ENCODE results near the gene MBOAT1.
"Not testable (repeated sequence)": the region's sequence is repeated elsewhere in the genome, so short reads cannot be mapped to it uniquely, and the experiment has no call there.

MBOAT1 gene, protein sequence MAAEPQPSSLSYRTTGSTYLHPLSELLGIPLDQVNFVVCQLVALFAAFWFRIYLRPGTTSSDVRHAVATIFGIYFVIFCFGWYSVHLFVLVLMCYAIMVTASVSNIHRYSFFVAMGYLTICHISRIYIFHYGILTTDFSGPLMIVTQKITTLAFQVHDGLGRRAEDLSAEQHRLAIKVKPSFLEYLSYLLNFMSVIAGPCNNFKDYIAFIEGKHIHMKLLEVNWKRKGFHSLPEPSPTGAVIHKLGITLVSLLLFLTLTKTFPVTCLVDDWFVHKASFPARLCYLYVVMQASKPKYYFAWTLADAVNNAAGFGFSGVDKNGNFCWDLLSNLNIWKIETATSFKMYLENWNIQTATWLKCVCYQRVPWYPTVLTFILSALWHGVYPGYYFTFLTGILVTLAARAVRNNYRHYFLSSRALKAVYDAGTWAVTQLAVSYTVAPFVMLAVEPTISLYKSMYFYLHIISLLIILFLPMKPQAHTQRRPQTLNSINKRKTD

DNA sequence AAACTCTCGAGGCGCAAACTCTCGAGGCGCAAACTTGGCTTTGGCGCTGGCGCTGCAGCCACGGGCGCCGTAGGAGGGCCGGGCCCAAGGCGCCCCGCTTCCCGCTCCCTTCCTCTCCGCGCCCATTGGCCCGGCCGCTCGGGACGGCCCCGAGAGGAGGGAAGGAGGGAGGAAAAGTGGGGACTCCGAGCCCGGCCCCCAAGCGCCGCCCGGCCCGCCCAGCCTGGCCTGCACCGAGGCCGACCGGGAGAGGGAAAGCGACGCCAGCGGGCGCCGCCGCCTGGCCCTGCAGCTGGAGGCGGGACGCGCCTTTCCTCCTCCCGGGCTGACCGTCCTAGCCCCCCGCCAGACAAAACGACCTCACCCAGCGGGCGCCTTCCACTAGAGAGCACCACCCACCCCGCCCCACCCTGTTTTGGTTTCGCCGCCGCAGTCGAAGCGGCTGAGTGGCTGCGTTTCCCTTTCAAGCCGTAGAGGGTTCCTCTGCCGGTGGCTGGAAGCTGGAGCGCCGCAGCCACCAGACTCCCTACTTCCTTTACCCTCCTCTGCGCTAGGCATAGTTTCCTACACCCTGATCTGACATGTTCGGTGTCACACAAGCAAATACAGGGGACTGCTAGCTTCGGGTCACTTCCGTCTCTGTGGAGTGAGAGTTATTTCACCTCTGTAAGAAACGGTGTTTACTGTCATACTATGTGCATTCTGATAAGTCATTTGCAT, at the start of gene MBOAT1:
Gene MBOAT1, minus strand, starts transcription at position 78 of the 720 bp plus-strand sequence. CDS start 235 bp downstream, outside the sequence.
- peak; percentile 86 to 98 for DNase-seq

DNA sequence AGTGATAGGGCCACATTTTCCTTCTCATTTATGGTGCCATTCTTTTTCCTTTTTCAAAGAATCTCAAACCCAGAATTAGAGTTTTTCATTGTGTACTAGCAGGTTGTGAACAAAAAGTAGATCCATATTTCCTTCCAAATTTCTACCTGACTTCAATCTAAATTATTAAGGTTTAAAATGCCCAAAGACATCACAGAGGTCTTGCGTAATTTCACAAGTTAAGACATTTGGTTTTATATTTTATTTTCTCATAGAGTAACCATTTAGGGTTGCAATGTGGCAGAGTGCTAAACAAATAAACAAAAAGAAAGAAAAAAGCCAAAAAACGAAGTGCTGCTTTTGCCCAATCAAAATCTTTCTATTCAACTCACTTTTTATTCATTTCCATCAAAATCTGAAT, 49.4 kb upstream of the MBOAT1 start:
- no peak for DNase-seq

DNA sequence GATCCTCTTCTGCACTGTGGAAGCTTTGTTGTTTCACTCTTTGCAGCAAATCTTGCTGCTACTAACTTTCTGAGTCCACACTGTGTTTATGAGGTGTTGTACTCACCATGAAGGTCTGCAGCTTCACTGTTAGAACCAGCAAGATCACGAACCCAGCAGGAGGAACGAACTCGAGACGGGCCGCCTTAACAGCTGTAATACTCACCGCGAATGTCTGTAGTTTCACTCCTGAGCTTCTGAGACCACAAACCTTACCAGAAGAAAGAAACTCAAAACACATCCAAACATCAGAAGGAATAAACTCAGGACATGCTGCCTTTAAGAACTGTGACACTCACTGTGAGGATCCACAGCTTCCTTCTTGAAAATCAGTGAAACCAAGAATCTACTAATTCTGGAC, 48.1 kb upstream of the MBOAT1 start:
- no peak for DNase-seq

DNA sequence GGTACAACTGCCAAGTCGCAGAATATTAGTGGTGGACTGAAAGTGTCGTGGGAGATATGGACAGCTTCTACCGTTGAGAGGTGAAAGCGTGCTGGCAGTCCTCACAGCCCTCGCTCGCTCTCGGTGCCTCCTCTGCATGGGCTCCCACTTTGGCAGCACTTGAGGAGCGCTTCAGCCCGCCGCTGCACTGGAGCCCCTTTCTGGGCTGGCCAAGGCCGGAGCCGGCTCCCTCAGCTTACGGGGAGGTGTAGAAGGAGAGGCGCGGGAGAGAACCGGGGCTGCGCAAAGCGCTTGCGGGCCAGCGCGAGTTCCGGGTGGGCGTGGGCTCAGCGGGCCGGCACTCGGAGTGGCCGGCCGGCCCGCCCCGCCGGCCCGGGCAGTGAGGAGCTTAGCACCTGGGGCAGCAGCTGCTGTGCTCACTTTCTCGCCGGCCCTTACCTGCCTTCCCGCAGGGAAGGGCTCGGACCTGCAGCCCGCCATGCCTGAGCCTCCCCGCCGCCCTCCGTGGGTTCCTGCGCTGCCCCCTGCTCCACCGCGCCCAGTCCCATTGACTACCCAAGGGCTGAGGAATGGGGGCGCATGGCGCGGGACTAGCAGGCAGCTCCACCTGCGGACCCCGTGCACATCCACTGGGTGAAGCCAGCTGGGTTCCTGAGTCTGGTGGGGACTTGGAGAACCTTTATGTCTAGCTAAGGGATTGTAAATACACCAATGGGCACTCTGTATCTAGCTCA, 47.2 kb upstream of the MBOAT1 start:
- no peak for DNase-seq

DNA sequence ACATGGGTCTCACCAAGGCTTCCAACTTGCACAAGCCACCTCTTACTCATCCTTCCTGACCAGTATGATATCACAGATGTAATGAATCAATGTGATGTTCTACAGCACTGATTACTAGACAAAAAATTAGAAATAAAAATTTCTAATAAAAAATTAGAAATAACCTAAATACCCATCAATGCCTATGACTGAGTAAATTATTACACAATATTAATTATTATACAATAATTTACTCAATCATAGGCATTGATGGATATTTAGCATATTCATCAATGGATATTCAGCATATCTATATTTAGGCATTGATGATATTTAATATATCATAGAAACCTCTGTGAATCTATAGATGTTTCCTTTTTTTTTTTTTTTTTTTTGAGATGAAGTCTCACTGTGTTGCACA, 43.2 kb upstream of the MBOAT1 start:
- no peak for DNase-seq

DNA sequence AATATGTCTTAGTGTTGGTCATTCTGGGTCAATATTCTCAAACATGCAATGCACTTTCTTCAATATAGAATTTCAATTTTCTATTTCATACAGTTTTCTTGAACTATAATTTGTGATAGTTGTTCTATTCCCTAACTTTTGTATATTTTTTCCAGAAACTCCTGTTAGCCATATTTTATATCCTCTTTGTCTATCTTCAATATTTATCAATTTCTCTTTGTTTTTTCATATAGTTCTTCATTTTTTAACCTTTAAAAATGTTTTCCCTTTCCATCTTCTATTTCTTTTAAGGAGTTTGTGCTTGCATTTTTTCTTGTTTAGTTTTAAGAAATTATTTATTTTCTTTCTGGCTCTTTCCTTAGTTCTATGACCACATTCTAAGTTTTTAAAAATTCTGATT, 42.0 kb upstream of the MBOAT1 start:
- no peak for DNase-seq

DNA sequence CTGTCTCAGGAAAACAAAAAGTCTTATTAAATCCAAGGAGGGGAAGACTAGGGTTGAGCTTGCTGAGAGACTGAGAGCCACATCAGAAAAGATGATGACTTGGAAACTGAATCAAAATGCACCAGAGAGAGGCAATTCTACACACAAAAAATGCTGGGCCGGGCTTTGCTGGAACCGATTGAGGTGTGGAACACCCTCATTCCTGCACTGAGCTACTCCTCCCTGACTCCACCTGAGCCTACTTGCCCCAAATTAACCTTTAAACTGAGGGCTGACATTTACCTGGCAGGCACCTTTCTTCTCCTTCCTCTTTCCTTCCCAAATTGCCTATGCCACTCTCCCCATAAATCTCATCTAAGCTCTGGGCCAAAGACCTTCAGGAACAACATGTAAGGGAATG, 40.8 kb upstream of the MBOAT1 start:
- no peak for DNase-seq

DNA sequence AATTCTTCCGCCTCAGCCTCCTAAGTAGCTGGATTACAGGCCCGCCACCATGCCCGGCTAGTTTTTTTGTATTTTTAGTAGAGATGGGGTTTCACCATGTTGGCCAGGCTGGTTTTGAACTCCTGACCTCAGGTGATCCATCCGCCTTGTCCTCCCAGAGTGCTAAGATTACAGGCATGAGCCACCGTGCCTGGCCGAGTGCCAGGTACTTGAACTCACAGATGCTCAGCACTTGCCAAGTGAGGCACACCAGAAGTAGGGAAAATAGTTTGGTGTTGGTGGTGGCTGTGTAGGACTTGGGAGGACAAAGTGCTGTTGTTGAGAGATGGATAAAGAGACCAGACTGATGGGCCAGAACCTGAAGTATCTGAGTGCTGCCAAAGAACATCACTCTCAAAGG, 40.0 kb upstream of the MBOAT1 start:
- no peak for DNase-seq

DNA sequence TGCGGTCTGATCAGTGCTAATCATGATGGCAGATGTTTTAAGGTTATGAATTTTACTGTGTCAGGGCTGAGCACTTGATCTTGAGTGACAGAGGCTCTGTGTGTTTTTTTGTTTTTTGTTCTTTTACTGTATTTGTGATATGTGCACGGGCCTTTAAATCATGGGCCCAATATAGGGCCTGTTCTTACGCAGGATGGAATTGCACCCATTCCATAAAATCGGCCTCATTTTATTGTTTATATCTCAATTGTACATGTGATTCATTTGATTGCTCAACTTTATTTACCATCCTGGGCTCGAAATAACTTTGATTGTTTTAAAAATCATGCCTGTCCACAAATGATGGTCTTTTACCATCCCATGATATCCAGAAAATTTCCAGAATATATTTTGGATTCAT, 39.3 kb upstream of the MBOAT1 start:
- DNase-seq: no peak

DNA sequence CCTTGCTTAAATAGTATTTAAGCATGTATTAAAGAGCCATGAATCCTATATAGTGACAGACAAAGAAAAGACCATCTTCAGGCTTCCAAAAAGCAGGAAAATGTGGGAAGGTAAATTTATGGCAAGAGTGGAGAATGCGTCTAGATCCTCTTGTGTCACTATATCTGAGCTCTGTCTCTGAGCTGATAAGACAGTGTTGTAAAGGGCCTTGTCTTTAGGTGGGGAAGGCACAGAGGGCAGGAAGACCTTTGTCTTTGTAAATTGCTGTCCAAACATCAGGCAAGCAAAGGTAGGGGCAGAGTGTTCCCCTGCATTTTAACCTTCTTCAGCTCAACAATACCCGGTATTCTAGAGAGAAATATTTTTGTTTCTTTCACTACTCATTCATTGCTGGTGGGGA, 33.9 kb upstream of the MBOAT1 start:
- no peak for DNase-seq

DNA sequence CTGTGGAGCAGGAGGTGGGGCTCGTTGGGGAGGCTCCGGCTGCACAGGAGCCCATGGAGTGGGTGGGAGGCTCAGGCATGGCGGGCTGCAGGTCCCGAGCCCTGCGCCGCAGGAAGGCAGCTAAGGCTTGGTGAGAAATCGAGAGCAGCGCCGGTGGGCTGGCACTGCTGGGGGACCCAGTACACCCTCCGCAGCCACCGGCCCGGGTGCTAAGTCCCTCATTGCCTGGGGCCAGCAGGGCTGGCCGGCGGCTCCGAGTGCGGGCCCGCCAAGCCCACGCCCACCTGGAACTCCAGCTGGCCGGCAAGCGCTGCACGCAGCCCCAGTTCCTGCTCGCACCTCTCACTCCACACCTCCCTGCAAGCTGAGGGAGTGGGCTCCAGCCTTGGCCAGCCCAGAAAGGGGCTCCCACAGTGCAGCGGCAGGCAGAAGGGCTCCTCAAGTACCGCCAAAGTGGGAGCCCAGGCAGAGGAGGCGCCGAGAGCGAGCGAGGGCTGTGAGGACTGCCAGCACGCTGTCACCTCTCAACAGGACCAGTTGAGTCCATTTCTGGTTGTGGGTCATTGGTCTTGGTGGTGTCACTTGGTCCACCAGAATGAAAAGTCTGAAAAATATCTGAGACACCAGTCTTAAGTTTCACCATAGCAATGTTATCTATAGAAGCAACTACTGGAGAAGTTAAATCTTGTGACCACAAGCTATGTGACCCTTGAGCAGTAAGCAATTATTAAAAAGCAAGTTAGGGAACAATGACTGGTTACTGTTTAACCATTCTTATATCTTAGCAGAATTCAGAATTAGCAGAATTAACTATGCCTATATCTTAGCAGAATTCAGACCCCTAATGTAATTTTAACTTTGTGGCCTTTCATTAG, 32.8 kb upstream of the MBOAT1 start:
- not testable (repeated sequence) for DNase-seq

DNA sequence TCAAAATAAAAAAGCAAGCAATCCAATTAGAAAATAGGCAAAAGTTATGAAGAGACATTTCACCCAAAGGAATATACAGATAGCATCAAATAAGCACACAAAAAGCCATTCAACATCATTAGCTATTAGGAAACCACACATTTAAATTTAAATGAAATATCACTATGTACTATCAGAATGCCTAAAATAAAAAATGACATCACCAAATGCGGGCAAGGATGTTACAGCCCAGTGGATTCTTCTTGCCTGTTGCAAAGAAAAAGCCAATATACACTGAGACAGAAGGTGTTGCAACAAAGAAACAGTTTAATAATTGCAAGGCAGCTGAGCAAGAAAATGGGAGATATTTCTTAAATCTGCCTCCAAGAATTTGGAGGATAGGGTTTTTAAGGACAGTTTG, 31.0 kb upstream of the MBOAT1 start:
- DNase-seq: no peak

DNA sequence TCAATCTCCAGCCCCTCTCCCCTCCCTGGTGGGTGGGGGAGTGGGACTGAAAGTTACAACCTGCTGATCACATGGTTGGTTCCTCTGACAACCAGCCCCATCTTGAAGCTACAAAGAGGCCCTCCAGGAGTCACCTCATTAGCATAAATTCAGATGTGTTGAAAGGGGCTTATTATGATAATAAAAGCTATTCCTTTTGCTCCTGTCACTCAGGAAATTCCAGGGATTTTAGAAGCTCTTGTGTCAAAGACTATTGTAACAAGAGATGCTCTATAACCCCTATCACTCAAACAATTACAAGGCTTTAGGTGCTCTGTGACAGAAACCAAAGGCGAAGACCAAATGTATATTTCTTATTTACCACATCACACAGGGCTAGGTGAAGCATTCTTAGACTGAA, 30.1 kb upstream of the MBOAT1 start:
- no peak for DNase-seq

DNA sequence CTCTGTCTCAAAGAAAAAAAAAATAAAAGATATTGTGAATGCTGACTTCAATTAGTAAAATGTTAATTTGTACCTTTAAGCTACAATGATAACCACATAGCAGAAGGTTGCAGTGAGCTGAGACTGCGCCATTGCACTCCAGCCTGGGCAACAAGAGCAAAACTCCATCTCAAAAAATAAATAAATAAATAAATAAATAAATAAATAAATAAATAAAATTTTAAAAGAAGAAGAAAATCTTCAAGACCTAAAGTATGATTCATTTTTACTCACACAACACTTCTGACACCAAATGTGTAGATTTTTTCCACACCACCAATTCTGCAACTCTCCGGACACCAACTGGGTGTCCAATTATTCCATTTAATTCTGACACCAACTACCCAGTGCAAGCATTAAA, 28.8 kb upstream of the MBOAT1 start:
- no peak for DNase-seq

DNA sequence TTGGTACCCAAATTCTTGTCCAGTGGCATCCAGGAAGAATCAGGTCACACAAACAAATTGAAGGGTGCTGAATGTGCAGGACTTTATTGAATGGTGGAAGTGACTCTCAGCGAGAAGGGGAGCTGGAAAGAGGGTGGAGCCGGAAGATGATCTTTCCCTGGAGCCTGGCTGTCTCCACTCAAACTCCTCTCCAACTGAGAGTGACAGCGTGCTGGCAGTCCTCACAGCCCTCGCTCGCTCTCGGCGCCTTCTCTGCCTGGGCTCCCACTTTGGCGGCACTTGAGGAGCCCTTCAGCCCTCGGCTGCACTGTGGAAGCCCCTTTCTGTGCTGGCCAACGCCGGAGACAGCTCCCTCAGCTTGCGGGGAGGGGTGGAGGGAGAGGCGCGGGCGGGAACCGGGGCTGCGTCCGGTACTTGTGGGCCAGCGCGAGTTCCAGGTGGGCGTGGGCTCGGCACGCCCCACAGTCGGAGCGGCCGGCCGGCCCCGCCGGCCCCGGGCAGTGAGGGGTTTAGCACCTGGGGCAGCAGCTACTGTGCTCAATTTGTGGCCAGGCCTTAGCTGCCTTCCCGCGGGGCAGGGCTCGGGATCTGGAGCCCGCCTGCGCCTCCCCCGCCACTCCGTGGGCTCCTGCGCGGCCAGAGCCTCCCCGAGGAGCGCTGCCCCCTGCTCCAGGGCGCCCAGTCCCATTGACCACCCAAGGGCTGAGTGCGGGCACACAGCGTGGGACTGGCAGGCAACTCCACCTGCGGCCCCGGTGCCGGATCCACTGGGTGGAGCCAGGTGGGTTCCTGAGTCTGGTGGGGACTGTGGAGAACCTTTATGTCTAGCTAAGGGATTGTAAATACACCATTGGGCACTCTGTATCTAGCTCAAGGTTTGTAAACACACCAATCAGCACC, 26.7 kb upstream of the MBOAT1 start:
- no peak for DNase-seq

DNA sequence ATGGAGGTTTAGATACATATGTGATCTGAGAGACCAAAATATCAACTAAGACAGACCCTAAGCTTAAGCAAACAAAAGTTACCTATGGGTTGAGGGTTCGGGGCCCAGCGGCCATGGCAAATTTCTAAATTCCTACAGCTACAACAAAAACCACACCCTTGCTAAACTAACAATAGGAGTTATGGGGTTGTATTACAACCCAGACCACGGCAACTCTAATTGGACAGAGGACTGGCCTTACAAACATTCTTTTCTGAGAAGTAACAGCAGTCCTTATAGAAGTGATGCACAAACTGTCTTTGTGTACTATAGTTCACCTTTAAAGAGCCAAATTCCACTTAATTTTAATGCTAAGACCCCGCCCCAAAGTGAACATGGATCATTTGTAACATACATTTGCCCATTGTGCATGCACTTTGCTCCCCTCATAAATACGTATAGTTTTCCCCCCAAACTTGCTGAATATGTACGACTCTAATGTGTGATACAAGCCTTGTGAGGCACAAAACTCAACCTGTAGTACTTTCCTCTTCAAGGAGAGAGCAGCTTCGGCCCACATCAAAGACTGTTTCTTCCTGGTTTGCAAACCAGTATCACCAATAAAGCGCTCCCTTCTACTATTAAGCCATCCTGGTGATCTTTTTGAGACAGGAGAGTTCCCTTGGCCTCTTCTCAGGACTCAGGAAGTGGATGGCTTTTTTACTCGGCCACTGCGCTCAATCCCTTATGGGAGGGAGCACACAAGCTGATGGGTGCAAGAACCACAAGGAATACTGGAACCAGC, 25.6 kb upstream of the MBOAT1 start:
- no peak for DNase-seq

DNA sequence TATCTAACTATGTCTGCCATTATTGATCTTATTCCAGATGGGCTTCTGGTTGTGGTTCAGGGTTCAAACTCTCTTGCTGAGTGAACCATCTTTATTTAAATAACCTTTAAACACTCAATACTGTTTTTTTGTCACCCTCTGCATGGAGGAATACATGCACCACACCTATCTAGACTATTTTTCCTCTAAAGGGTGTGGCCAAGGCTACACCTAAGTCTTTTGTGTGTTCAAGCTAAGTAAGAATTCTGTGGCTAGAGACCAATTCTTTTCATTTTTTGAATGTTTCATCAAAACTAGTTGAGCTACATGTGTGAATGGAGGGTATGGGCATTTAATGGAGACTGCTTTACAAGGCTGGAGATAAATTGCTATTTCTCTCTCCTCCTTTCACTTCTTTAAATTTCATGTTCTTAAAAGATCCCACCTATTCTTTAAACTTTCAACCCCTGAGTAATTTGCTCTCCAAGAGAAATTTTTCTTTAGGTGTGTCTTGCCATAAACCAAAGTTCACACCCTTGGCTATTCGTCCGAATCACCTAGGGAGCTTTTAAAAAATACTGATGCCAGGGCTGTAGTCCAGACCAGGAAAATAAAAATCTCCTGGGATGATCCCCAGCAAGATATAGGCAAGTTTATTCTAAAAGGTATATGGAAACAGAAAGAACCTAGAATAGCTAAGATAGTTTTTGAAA, 24.8 kb upstream of the MBOAT1 start:
- DNase-seq: peak; percentile 52 to 75

DNA sequence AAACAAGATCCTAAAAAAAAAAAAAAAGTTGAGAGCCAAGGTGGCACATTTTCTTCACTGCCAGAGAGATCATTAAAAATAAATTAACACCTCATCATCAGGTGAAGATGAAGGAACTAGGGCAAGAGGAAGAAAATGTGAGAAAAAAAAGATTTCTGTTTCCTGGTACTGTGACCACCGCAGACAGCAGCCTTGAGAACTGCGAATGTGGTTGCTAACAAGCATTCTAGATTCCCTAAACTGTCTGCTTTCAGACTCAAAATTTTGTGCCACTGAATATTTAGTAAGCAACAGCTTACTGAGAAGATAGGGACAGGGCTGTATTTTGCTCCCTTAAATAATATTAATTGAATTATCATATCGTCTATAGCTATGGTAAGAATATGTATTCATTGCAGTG, 24.1 kb upstream of the MBOAT1 start:
- DNase-seq: peak in 1 of 2 experiments; percentile 73

DNA sequence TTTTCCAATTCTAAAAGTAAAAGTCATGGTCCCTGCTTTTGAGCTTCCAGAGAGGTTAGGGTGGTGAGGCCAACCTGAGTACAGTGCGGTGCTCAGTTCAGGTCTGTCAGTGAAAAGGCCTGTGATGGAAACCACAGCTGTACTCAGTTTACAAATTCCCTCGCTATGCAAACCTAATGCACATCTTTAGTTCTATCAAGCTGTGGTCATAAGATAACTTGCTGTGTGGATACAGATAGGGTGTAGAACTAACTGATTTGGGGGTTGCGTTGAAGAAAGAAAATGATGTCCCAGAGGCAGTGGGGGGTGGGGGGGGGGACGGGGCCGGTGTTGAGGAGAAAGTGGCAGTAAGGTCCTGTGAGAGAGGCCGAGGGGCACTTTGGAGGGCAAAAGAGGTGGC, 22.8 kb upstream of the MBOAT1 start:
- DNase-seq: no peak

DNA sequence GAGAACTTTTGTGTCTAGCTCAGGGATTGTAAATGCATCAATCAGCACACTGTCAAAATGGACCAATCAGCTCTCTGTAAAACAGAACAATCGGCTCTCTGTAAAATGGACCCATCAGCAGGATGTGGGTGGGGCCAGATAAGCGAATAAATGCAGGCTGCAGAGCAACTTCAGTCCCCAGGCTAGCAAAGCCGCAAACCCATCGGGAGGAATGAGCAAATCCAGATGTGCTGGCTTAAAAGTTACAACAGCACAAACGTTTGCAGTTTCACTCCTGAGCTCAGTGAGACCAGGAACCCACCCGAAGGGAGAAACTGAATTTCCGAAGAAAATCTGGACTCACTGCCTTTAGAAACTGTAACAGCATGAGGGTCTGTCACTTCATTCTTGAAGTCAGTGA, 21.9 kb upstream of the MBOAT1 start:
- no peak for DNase-seq

All from NCI-H526 (cell line).